Measurements from ENCODE around the gene ADAM11.

The ADAM11 gene

DNA sequence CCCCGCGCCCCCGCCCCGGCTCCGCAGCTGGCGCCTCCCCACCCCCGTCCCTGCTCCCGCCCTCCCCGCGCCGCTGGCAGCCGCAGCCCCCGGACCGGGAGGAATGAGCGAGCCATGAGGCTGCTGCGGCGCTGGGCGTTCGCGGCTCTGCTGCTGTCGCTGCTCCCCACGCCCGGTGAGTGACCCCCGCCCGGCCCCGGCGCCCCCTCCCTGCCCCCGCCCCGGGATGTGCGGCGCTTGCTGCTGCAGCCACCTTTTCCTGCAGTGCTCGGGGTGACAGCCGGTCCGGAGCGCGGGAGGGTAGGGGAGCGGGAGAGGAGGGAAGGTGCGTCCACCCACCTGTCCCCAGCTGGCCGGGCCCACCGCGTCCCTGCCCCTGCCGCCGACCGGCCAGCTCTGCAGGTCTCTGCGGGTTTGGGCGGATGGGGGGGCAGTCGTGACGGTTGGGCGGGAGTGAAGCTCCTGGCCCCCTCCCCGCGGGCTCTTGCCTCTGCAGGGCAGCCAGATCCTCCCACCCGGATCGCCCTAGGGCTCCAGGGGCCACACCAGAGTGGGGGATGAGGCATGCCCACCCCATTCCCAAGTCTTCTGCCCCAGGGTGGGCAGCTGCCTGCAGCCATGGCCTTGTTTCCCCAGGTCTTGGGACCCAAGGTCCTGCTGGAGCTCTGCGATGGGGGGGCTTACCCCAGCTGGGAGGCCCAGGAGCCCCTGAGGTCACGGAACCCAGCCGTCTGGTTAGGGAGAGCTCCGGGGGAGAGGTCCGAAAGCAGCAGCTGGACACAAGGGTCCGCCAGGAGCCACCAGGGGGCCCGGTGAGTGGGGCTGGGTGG lies 513 bp downstream of the ADAM11 start:
- no peak for DNase-seq

DNA sequence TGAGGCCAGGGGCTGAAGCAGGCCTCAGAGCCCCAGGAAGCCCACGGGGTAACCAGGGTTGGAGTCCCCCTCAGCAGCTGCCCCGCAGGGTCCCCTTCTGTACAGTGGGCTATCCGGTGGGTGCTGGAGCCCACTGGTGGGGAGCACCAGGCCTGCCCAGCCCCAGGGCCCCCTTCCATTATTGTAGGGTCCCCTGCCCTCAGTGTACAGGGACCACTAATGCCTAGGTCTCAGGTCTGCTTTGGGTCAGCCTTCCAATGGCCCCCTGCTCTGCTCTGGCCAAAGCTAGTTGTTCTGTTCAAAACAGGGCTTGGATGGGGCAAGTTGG lies 1.1 kb downstream of the ADAM11 start:
- DNase-seq = no peak

DNA sequence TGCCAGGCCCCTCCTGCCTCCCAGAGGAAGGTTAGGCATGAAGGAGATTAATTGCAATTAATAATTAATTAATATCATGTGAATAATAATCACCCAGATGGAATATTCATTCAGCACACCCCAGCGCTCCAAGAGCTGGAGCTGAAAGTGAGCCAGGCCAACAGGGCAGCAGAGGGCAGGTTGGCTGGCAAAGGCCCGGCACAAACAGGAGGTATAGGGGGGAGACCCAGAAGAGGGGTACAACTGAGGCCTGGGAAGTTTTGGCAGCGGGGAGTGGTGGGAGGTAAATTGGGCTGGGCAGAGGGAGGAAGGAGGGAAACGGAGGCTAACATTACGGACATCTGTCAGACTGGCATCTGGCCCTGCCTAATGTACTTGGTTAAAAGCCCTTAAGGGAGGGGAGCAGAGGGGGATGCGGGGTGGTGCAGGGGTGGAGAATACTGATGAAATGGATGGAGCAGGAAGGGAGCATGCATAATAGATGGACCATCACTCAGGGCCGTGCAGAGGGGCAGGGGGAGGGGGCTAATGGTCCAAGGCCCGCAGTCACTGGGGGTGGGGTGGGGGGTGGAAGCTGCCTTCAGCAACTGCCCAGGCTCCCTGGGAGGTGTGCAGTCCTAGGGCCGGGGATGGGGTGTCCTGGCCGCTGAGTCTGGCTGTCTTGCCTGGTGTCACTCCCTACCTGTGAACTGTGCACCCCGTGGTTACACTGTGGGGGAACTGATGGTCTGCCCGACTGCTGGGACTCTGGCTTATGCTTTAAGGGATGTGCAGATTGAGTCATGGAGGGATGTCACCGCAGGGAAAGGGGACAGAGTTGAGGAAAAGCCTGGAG lies 1.9 kb downstream of the ADAM11 start:
- no peak for DNase-seq

DNA sequence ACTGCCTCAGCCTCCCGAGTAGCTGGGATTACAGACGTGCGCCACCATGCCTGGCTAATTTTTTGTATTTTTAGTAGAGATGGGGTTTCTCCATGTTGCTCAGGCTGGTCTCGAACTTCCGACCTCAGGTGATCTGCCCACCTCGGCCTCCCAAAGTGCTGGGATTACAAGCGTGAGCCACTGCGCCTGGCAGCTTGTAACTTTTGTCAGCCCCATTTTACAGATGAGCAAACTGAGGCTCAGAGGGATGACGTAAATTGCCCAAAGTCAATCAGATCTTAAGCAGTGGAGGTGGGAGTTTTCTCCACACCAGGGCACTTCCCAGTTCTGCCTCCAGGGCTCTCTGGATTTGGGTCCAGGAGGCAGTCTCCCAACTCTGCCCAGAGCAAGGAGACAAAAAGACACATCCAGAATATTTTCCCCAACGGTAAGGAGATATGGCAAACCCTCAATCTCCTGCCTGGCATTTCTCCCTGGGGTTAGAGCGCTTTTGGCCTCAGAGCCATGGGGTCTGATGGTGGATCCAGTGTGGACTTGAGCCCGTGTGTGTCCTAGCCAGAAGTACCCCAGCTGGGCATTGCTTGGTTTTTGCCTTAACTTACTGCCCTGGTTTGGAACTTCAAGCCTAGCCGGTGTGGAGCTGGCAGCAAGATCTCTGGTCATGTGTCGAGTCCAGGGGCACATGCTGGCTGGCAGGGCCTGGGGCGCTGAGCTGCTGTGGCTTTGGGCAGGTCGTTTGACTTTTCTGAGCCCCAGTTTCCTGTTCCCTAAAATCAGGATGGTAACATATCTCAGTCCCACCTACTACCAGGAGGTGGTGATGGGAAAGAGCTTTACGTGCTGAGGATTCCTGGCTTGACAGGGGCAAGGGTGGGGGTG lies 3.4 kb downstream of the ADAM11 start:
- DNase-seq = no peak

DNA sequence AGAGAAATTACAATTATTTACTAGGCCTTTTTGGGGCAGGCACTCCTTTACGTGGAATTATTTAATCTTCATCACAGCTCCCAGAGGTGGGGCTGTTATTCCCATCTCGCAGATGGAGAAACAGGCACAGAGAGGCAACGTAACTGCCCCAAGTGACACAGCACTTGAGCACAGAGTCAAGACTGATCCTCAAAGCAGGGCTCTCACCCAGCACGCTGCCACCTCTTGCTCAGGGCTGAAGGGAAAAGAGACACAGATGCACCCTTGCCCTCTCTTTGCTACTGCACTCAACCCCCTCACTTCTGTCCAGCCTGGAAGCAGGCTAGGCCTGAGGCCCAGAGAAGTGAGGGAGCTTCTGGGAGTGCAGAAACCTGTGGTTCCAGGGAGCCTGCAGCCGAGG lies 4.4 kb downstream of the ADAM11 start:
- no peak for DNase-seq

DNA sequence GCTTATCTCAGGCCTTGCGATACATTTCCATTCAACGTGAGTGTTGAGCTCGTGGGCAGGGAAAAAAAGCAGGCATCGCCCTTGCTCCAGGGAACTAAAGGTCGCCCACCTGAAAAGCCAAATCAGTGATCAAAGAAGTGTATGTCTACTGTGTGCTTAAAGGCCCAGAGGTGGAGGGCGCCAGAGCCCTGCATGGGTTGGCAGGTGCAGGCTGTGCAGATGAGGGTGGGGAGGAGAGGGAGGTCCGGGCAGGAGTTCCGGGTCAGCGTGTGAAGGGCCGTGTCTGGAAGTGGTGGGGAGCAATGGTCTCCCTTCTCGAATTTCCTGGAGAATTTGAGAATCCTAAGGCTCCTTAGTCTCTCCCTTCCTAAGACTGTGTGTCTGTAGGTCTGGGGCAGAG lies 7.2 kb downstream of the ADAM11 start:
- DNase-seq = no peak

DNA sequence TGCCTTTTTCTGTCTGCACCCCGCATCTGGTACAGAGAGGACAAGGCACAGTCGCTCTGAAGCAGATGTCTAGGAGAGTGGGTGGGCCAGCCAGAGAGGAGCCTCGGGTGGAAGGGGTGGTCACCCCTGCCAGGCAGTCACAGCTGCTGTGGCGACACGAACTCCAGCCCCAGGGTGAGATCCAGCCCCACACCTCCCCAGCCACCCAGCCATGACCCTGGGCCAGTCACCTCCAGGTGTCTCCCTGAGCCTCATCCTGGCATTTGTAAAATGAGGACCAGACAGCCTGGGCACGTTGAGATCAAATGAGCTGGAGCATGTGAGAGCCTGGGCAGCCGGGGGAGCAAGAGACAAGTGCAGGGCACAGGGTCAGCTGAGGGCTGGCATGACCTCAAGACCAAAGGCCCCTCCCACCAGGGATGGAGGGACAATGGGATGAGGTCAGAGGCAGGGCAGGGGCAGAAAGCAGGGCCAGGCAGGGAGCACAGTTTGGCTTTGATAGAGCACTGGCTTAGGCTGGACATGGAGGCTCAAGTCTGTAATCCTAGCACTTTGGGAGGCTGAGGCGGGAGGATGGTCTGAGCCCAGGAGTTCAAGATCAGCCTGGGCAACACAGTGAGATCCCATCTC lies 7.7 kb downstream of the ADAM11 start:
- DNase-seq = no peak

DNA sequence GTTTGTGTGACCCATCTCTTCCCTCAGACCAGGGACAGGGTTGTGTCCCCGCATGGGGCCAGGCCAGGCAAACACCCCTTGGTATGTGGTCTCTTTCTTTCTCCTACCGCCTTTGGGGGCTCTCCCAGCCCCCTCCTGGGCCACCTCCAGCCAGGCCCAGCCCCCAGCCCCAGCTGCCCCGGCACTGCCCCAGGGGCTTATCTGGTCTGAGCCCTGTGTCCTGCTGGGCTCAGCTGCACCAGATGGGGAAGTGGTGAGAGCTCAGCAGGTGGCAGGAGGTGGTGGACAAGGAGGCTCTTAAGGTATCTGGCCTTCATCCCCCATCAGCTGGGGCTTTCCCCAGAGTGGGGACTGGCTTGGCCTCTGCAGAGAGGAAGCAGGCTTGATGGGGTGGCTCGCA lies 8.7 kb downstream of the ADAM11 start:
- DNase-seq = peak; percentile 33

DNA sequence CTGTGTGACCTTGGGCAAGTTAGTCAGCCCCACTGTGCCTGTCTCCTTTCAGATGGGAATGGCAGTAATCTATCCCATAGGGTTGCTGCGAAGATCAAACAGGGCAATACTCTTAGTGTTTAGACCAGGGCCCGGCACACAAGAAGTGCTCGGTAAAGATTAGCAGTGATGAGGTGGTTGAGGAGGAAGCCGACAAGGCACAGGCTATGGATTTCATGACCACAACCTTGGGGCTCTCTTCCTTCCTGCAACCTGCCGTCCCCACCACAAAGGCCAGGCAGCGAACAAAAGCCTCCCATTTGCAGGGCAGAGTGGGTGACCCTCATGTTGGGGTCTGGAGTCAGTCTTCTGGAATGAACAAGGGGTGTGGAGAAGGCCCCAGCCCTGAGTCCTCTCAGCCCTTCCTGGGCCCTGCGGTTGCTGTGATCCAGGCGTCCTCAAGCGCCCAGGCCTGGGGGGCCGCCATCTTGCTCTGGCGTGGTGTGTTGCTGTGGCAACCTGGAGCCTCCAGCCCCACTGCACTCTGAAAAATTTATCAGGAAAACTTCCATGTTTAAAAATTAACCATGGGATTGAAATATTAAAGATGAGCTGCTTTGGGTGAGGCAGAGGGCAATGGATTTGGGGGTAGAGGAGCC lies 9.8 kb downstream of the ADAM11 start:
- DNase-seq = no peak

DNA sequence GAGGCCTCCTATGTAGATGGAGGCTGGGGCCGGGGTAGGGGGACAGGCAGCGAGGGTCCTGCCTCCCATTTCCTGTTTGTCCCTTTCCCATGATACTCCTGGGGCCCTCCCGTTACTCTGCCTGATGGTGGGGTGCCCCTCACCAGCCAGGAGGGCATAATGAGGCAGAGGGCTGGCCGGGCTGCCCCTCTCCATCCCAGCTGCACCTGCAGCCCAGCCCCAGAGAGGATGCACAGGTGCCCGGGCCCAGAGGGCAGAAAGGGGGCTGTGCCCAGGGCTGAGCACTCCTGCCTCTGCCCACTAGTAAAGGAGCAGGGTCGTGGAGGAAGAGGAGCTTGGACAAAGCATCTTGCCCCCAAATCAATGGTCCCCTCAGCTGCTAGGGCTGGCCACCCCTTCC lies 10.4 kb downstream of the ADAM11 start:
- DNase-seq = no peak

DNA sequence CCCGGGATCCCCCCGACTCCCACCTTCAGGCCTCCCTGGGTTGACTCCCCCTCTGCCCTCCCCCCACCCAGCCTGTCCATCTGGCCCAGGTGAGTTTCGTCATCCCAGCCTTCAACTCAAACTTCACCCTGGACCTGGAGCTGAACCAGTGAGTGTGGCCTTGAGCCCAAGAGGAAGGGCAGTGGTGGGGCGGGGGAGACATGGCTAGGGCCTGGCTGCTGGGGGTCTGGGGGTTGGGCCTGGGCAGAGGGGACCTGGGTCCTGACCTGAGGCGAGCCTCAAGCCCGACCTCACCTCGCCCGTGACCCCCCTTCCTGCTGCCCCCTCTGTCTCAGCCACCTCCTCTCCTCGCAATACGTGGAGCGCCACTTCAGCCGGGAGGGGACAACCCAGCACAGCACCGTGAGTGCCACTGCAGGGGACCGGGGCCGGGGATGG lies 10.9 kb downstream of the ADAM11 start:
- DNase-seq = no peak

DNA sequence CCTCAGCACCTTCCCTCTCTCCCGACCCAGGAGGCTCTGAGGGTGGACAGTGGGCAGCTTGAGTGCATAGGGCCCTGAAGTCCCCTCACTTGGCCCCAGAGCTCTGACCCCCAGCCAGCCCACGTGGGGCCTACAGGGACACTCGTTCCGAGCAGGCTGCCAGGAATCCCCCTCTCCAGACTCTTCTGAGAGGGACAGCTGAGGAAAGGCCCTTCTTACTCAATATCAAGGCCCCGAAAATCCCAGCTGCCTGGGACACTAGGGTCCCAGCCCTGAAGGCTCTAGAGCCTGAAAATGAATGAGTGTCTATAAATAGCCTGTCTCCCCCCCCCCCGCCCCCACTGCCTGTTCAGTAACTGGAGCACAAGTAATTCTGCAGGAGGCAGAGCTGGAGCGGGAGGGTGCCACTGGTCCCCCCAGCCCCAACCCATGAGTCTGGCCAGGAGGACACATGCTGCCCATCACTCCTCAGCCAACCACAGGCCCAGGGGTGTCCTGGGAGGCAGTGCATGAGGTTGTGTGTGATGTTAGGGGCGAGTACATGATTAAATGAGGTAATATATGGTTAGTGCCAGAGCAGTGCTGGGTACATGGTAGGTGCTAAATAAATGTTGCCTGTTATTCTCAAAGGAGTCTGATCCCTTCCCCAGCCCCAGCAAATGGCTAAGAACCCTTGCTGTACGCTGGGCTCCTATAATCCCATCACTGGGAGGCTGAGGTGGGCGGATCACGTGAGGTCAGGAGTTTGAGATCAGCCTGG lies 11.6 kb downstream of the ADAM11 start:
- no peak for DNase-seq

DNA sequence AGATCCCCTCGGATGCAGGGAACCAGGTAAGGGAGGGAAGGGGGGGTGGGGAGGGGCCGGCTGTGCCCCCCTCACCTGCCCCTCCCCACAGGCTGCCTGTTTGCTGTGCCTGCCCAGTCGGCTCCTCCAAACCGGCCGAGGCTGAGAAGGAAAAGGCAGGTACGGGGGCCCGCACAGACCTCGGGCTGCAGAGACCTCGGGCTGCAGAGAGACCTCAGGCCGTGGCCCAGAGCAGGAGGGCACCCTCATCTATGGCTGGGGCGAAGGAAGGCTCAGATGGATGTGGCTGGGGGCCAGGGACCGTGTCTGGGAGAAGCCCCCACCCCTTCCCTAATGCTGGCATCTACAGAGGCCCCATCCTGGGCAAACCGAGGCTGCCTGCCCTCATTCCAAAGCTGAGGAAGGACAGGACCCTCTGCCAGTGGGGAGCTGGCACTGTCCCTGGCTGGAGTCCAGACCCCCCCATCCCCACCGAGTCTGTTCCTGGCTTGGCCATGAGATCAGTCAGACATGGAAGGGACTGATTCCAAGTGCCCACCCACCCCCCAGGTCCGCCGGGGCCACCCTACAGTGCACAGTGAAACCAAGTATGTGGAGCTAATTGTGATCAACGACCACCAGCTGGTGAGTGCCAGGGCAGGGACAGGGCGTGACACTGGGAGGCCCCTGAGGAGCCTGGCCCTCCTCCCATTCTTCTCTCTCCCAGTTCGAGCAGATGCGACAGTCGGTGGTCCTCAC lies 13.7 kb downstream of the ADAM11 start:
- DNase-seq = no peak

DNA sequence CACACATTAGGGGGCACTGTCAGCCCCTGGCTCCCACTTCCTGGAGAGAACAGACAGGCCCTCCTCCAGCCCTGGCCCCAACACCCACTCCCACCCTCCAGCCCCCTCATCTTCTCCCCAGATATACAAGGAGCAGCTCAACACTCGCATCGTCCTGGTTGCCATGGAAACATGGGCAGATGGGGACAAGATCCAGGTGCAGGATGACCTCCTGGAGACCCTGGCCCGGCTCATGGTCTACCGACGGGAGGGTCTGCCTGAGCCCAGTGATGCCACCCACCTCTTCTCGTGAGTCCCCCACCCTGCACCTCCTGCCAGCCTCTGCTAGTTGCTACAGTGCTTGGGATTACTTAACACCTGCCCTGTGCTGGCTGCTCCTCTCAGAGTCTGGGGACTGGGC lies 14.4 kb downstream of the ADAM11 start:
- no peak for DNase-seq

DNA sequence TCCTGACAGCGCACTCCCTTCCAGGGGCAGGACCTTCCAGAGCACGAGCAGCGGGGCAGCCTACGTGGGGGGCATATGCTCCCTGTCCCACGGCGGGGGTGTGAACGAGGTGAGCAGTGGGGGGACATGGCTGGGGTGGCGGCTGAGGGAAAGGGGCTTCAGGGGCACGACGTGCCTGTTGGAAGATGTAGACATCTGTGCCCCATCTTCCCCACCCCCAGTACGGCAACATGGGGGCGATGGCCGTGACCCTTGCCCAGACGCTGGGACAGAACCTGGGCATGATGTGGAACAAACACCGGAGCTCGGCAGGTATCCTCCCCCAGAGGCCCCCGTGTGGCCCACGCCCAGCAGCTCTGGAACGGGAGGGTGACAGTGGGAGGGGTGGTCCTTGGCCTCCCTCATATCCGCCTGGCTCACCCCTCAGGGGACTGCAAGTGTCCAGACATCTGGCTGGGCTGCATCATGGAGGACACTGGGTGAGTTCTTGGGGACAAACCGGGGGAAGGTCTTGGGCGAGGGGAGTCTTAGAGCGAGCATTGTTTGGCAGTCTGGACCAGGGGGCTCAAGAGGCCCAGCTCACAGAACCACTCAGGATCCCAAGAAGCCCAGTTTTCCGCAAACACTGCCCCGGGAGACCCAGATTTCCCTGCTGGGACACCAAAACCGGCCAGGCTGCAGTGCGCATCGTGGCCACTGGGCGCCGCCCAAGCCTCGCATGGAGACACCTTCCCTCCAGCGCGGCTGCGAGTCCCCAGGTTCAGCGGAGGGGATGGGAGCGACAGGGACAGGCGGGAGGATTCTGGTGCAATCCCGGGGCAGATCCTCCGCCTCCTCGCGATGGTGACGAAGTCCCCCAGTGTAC lies 15.7 kb downstream of the ADAM11 start:
- DNase-seq = peak; percentile 89

DNA sequence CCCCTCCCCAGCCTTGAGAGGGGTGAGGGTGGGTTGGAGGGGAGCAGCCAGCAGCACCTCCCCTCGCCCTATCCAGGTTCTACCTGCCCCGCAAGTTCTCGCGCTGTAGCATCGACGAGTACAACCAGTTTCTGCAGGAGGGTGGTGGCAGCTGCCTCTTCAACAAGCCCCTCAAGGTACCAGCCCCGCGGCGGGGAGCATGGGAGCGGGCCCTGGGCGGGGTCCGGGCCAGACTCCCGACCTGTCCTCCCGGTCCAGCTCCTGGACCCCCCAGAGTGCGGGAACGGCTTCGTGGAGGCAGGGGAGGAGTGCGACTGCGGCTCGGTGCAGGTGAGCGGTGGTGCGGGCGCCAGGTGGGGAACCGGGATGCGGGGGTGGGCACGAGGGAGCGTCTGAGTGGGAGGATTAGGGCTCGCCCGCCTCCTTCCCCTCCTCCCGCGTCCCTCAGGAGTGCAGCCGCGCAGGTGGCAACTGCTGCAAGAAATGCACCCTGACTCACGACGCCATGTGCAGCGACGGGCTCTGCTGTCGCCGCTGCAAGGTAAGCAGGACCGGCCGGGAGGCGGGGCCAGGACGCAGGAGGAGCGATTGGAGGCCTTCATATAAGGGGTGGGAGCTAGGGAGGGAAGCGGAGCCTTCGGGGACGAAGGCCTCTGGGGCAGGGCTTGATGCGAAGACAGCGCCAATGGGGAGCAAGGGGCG lies 16.5 kb downstream of the ADAM11 start:
- DNase-seq = peak; percentile 99

DNA sequence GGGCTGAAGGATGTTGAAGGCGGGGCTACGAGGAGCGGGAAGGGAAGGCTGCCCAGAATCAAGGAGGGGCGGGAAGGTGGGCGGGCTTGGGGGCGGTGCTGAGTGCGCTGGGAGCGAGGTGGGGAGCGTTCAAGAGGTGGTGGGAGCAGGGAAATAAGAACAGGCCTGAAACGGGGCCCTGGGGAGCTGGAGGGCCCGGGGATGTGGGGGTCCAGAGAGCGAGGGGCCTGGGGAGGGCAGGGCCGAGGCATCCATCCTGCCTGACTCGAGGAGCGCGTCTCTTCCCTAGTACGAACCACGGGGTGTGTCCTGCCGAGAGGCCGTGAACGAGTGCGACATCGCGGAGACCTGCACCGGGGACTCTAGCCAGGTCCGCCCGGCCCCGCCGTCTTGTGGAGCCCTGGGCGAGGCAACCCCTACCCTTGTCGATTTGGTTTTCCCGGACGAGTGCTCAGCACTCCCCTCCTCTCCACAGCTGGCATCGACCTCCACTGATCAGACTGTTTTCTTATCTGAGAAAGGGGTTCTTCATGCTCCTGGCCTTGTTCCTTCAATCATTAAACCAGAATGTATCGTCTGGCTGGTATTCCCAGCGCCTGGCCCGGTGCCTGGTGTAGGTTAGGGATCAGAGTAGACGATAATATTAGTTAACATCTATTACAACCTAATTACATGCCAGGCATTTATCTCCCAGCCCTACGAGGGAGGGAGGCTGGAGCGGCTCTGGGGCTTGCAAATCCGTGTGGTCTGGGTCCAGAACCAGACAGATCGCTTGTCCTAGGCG lies 17.2 kb downstream of the ADAM11 start:
- no peak for DNase-seq

Measured in OCI-M1 (cell line).